GM20431 (cell line): ENCODE results near the gene FRMD4B.

ENCODE experiments used
- in situ Hi-C: fragments of 300-500 bp; cut with MseI, MboI; formaldehyde crosslinking; loops from one replicate; pipeline ENCODE4 v1.15.0; 2020; ENCODE audit warnings: low sequenced_read_pairs; ENCODE audit not compliant: unreplicated experiment

FRMD4B gene

DNA sequence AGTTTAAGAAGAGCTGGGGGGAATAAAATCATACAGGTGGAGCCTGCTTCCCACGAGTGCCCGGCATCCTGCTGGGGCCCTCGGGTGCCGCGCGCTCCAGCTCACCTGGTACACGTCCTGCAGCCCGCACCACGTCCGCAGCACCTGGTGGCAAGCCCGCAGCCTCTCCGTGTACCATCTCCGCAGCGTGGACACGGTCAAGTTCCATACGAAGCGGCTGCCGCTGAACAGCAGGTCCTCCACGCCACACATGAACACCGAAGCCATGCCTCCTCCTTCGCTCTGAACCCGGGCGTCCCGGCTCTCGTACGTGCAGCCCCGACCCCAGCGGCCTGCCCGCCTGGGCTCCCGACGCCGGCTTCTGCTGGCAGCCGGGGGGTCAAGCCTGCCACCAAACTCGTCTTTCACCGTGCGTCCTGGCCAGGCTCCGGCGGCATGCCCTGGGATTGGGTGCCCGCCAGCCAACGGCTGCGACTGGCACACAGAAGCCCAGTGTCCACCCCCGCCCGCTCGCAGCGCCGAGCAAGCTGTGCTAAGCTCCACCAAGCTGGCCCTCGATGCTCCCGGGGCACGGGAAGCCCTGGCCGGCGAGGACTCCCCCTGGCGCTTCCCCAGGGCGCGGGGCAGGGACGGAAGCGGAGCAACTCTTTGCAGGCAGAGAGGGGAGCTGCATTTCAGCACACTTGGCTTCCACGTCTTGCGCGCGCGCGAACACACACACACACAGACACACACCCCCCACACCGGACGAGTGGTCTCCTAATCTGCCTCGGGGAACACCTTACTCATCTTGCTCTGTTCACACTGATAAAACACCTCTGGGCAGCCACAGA lies at the start of gene FRMD4B:
Gene FRMD4B (minus strand): TSS at position 366 of the 833 bp plus-strand sequence. CDS start 99 bp downstream, at position 267.
- in situ Hi-C loops = no loop called here

DNA sequence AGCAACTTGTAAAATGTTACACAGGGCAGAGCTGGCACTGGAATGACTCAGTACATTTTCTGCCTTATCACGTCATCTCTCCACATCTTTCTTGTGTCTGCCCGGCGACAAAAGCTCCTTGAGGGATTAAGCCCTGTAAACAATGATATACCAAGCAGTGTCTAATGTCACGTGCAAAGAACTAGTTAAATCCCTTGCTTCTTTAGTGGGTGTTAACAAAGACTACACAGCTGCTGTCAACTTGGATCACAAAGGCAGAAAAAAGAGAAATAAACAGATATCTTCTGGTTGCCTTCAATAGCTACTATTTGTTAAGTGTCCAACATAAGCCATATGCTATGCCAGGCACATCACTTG lies 48.1 kb upstream of the FRMD4B start:
- in situ Hi-C loops = loop anchor here (25.0 kb wide), 1 partner anchor 228 kb away; no protein-coding TSS in a partner anchor

DNA sequence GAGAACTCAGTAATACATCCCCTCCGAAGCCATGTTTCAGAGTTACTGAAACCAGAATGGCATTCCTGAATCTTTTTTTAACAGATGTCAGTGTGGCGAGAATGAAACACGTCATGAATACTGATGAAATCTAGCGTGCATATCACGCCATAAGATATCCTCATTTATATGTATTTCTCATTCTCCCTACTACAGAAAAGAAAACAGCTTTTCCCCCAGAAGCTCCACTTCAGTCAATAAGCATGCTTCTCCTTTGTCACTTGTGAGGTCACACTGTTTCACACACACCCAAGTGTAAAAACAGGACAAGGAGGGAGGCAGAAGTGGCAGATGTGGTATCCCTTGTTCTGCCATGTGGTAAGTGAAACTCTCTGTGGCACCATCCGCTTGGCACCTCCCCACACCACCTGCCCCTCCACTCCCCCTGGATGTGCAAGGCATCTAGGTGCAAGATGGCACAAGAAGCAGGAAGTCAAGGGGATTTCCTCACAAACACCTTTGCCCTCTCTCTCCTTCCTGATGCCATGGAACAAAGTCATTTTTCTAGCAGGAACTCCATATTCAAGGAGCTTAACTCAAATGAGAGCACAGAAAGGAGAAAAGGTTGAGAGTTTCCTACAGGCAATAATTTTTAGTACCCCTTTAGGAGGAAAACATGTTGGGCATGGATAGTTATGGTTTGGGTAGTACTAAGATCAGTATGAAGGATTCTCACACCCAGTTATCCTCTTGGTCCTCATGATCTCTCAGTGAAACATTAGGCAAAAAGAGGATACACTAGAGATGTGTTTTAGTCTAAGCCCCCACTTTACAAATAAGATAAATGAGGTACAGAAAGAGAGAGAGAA lies 47.5 kb upstream of the FRMD4B start:
- in situ Hi-C loops = loop anchor here (25.0 kb wide), 1 partner anchor 229 kb away; no protein-coding TSS in a partner anchor

DNA sequence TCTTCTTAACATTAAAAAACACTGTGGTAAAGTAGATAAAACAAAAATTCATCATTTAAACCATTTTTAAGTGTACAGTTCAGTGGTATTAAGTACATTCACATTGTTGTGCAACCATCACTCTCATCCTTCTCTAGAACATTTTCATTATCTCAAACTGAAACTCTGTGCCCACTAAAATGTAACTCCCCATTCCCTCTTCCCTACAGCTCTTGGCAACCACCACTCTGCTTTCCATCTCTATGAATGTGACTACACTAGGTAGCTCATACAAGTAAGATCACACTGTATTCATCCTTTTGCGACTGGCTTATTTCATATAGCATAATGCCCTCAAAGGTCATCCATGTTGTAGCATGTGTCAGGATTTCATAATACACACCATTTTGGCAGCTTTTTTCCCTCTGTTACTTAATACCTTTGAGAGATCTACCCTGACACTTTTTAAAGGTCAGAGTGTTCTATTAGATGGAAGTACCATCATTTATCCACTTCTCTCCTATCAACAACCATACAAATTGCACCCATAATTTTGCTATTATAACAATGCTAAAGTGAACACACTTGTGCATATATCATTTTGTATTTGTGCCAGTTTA lies 42.9 kb upstream of the FRMD4B start:
- in situ Hi-C loops = loop anchor here (25.0 kb wide), 1 partner anchor 234 kb away; no protein-coding TSS in a partner anchor

DNA sequence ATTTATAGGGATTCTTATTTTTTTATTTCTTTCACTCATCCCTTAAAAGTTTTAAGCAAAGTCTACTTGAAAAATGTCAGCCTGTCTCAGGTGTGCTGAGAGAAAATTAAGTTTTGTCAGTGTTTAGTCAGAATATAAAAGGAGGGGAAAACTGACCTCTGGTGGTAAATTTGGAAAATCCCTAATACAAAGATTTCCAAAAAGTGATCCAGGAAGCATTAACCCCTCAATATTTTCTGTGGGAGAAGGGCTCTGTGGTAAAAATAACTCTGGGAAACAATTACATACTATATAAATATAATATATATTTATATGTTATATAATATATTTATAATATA lies 41.0 kb upstream of the FRMD4B start:
- in situ Hi-C loops = loop anchor here (25.0 kb wide), 1 partner anchor 235 kb away; no protein-coding TSS in a partner anchor

DNA sequence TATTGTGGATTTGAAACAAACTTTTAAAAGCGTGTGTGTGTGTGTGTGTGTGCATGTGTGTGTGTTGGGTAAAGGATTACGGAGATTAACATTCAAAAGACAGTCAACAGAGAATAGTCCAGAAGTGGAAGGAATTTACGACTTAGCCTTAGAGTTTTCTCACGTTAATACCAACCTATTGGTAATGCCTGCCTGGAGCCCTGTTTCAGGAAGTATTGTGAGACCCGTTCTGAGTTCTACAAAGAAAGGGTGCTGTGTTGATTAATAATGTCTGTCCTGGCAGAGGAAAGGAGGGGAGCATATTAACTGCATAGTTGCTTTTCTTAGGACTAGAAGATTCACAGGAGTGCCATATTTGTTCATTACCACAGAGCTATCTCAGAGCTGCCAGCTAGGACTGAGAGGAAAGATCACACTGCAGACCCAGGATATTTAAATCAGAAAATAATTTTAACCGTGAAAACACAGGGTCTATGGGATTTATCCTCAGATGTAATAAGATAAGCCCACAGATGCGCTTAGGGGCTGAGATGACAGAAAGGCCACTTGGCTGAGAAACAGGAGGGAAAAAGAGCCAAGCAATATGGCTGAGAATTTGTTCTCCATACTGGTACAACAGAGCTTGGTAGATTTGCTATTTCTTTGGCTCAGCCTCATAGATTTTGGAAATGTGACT lies 40.5 kb upstream of the FRMD4B start:
- in situ Hi-C loops = loop anchor here (25.0 kb wide), 1 partner anchor 236 kb away; no protein-coding TSS in a partner anchor

DNA sequence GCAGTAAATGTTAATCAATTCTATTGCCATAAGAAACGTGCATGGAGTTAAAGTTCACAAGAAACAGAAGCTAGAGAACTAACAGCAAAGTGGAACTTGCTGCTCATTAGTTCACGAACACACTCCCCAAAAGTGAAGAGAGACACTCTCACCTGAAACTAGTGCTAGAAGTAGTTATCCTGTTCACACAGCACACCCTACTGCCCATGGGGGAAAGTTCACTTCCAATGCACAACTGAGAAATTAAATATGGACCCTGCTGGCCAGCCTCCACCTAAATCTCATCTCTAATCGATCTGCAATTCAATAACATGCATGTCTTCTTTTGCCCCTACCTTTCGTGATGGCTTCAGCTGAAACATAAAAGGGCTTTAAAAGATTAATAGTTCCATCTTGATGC lies 39.4 kb upstream of the FRMD4B start:
- in situ Hi-C loops = loop anchor here (25.0 kb wide), 1 partner anchor 237 kb away; no protein-coding TSS in a partner anchor

DNA sequence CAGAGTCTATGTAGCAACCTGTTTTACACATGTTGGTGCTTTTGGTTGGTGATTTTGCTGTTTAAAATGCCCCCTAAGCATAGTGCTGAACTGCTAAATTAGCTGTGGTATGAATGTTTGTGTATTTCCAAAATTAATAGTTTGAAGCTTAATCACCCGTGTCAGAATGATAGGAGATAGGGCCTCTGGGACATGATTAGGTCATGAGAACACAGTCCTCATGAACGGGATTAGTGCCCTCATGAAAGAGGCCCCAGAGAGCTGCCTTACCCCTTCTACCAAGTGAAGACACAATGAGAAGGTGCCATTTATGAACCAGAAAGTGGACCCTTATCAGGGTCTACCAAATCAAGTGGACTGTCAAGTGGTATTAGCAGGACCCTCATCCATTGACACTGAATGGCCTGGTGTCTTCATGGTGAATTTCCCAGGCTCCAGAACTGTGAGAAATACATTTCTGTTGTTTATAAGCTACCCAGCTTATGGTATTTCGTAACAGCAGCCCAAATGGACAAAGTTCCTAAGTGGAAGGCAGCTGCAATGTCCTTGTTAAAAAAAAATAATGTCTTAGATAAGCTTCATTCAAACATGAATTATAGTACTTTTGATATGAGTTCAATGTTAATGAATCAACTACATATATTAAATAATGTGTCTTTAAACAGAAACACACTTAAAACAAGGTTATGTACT lies 37.7 kb upstream of the FRMD4B start:
- in situ Hi-C loops = loop anchor here (25.0 kb wide), 1 partner anchor 261 kb away; no protein-coding TSS in a partner anchor

DNA sequence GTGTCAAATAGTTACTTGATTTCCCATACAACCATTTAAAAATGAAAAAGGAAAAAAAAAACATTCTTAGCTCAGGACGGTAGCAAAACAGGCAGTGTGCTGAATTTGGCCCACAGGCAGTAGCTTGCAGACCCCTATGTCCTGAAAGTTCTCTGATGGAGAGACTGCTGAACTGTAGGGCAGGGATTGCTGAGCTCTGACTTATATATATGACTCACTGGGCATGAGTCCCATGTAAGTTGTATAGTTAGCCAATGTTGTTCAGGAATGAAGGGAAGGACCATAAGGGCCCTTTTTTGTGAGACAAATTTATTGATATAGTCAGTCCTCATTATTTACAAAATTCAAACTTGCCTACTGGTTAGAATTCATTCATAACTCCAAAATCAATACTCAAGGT lies 36.9 kb upstream of the FRMD4B start:
- in situ Hi-C loops = loop anchor here (25.0 kb wide), 1 partner anchor 260 kb away; no protein-coding TSS in a partner anchor

DNA sequence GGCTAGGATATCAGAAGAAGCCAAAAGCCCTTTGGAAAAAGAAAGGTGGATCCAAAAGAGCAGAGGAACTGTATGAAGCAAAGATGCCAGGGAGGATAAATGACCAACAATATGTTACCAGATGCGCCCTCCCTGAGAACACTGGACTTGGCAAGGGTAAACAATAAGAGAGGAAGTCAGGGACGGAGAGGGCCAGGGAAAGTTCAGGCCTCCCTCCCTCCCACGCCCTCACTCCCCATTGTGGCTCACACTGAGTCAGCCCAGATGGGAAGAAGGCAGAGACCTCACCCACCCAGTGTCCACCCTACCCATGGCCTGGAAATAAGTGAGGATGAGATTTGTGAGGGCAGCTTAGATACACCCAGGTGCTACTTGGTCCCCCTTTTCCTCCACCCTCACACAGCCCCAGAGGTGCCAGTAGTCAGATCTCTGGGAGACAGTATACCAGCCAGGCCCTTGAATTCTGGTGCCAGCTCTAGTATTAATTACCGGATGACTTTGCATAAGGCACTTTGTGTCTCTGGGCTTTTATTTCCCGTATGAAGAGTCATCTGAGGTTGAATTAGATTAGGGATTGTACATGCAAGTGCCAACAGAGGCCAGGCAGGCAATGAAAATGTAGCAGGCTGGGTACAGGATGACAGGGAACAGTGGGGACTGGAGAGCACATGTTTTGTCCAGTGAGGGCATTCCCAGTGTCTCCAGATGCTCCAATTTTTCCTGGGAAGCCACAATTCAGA lies 35.1 kb upstream of the FRMD4B start:
- in situ Hi-C loops = loop anchor here (25.0 kb wide), 1 partner anchor 259 kb away; no protein-coding TSS in a partner anchor

DNA sequence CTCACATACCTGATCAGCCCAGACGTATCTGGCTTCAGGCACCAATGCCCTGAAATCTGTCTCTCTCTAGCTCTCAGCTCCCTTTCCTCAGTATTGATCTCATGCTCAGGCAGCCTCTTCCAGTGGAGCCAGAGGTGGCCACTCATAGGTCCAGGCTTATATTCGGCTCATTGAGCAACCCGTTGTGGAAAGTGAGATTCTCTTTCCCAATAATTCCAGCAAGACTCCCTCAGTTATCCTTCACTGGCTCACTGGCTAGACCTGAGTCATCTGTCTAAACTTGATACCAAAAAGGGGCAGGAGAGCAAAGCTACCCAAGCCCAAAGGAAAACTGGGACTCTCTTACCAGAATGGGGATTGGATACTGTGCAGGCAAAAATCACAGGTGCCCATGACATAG lies 33.4 kb upstream of the FRMD4B start:
- in situ Hi-C loops = loop anchor here (25.0 kb wide), 1 partner anchor 257 kb away; no protein-coding TSS in a partner anchor

DNA sequence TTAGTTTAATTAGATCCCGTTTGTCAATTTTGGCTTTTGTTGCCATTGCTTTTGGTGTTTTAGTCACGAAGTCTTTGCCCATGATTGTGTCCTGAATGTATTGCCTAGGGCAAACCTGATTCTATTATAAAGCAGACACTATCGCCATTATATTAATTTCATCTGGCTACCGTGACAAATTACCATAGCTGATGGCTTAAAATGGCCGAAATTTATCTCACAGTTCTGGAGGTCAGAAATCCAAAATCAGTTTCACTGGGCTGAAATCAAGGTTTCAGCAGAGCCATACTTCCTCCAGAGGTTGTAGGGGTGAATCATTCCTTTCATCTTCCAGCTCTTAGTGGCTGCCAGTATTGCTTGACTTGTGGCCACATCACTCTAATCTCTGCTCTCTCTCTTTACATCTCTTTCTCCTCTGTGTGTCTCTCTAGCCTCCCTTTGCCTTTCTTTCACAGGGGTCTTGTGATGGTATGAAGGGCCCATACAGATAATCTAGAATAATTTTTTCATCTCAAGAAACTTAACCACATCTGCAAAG lies 31.7 kb upstream of the FRMD4B start:
- in situ Hi-C loops = loop anchor here (25.0 kb wide), 1 partner anchor 255 kb away; no protein-coding TSS in a partner anchor

DNA sequence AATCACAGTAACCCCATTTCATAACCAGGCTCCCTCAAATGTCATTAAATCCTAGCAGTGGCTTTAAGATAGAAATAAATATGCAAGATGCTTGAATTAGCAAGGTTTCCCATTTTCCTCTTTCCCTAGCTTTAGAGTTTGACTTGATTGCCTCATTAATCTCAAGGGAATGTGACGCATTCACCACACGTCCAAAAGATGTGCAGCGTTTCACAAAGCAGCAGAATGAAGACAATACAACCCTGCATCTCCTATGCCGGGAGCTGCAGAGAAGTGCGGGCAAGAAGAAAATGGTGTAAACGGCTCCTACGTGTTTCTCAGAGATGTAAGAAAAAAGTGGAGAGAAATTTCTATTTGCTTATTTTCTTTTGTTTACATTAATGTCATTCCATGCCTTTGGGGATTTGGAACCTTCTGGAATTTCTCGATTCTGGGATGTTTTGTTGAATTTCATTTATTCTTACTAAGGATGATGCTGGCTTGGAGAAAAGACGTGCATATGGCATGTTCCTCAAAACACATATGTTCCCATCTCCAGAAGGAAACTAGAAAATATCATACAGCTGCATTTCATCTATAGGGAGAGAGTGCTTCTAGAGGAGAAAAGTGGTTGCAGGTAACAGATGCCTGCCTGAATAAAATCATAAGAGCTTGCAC lies 27.8 kb upstream of the FRMD4B start:
- in situ Hi-C loops = loop anchor here (25.0 kb wide), 1 partner anchor 251 kb away; no protein-coding TSS in a partner anchor

DNA sequence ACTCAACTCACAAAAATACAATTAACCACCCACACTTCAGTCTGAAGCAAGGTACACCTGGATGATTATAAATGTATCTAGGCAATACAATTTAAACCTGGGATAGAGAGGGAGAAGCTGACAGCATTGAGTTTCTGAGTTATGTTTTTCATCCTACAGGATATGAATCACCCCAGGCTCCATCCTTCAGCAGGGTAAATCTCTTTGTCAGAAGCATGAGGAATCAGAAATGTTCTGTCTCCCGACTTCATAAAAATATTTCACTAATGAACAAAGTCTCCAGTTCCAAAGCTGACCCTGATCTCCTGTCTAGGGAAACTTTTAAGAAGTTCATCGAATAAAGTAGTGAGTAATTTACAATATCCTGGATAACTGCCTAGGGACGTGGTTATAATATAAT lies 25.5 kb upstream of the FRMD4B start:
- in situ Hi-C loops = loop anchor here (25.0 kb wide), 1 partner anchor 249 kb away; no protein-coding TSS in a partner anchor

DNA sequence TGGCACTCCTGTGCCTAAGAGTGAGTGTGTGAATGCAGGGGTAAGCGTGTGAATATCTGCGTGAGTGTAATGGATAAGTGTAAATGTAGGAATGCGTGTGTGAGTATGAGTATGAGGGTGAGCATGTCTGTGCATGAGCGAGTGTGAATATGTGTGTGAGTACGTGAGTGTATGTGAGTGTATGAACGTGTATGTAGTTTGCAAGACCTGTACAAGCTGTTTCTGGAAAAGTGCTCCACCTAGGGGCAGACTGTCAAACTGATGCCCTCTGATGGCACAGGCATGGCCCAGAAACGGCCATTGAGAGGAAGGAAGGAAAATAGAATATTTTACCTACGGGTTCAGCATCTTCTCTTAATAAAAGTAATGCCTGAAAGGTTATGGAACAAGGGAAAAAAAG lies 24.4 kb upstream of the FRMD4B start:
- in situ Hi-C loops = loop anchor here (25.0 kb wide), 1 partner anchor 248 kb away; no protein-coding TSS in a partner anchor

DNA sequence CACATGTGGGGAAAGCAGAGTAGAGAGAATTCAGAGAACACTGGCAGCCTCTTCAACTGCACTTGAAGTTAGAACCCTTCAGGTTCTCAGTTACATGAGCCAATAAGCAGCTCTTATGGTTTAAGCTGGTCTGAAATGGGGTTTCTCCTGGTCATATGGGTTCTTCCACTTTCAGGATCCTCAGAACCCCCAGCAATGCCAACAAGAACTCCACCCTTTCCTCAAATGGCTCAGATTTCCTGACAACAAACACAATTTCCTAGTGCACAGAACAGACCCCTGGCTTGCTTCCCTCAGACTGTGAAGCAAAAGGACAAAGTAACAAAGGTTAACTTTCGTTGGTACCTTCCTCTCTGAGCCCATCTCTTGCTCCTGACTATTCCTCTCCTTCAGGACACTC lies 23.9 kb upstream of the FRMD4B start:
- in situ Hi-C loops = loop anchor here (25.0 kb wide), 1 partner anchor 248 kb away; no protein-coding TSS in a partner anchor

DNA sequence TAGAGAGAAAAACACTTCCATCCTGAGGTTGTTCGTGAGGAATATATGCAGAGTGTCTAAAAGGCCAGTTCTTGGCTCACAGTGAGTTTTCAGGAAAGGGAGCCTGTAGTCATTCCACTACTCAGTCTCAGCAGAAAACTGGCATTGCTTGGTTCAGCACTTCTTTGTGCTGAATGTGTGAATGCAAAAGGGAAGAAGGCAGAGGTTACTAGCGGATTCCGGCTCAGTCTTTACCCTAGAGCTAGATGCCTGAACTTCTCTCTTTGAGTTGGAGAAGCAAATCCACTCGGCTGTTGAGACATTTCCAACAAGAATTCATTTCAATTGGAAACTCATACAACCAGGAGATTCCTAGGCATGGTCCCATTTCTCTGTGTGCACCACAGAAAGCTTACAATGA lies 23.1 kb upstream of the FRMD4B start:
- in situ Hi-C loops = loop anchor here (25.0 kb wide), 1 partner anchor 247 kb away; no protein-coding TSS in a partner anchor
